Activated naive CD8-positive, alpha-beta T cell treated with anti-CD3 and anti-CD28 coated beads, Interleukin-2, amount 50 U/mL, for 16 hours (primary cell): ENCODE data around the gene USP32.
"Not testable (repeated sequence)": the region's sequence is repeated elsewhere in the genome, so short reads cannot be mapped to it uniquely, and the experiment has no call there.

Experiments
- DNase-seq: peaks from one replicate; pipeline ENCODE4 v3.0.0-alpha.2; 2020; ENCODE audit warnings: low read depth, low spot score

The USP32 gene

GRCh38 chr17:60371818-60372510, 20.0 kb downstream of the USP32 start:
- no peak for DNase-seq

- no peak for DNase-seq
Observed at GRCh38 chr17:60371416-60371815, 20.5 kb downstream of the USP32 start.

GRCh38 chr17:60369727-60370126, 22.2 kb downstream of the USP32 start:
- DNase-seq: no peak

GRCh38 chr17:60363700-60364405, 28.1 kb downstream of the USP32 start:
- no peak for DNase-seq

GRCh38 chr17:60362329-60362728, 29.6 kb downstream of the USP32 start:
- DNase-seq: no peak

- DNase-seq: no peak
Observed at GRCh38 chr17:60361889-60362288, 30.0 kb downstream of the USP32 start.

- DNase-seq: no peak
Observed at GRCh38 chr17:60359415-60359814, 32.5 kb downstream of the USP32 start.

- no peak for DNase-seq
Observed at GRCh38 chr17:60358606-60359225, 33.2 kb downstream of the USP32 start.

- no peak for DNase-seq
Observed at GRCh38 chr17:60356940-60357339, 35.0 kb downstream of the USP32 start.

- DNase-seq: no peak
Observed at GRCh38 chr17:60355663-60356594, 36.0 kb downstream of the USP32 start.

- DNase-seq: no peak
Observed at GRCh38 chr17:60354223-60354622, 37.7 kb downstream of the USP32 start.

- no peak for DNase-seq
Observed at GRCh38 chr17:60353773-60354172, 38.2 kb downstream of the USP32 start.

GRCh38 chr17:60352569-60352968, 39.4 kb downstream of the USP32 start:
- no peak for DNase-seq

- no peak for DNase-seq
Observed at GRCh38 chr17:60352071-60352470, 39.9 kb downstream of the USP32 start.

- no peak for DNase-seq
Observed at GRCh38 chr17:60351012-60351695, 40.8 kb downstream of the USP32 start.

GRCh38 chr17:60348616-60349015, 43.3 kb downstream of the USP32 start:
- no peak for DNase-seq

GRCh38 chr17:60345233-60345632, 46.7 kb downstream of the USP32 start:
- no peak for DNase-seq

- not testable (repeated sequence) for DNase-seq
Observed at GRCh38 chr17:60342492-60342891, 49.4 kb downstream of the USP32 start.

- no peak for DNase-seq
Observed at GRCh38 chr17:60335289-60335688, 56.6 kb downstream of the USP32 start.

GRCh38 chr17:60333628-60334031, 58.3 kb downstream of the USP32 start:
- no peak for DNase-seq

- DNase-seq: not testable (repeated sequence)
Observed at GRCh38 chr17:60333072-60333471, 58.9 kb downstream of the USP32 start.
